HG03039 (cell line): ENCODE data around the gene HSPBAP1.
A peak's percentile ranks its signal among the peaks of the same experiment; 100 is the strongest.
"Not testable (repeated sequence)": the region's sequence is repeated elsewhere in the genome, so short reads cannot be mapped to it uniquely, and the experiment has no call there.

Experiments used
- ATAC-seq: cut with Tn5 transposase; IDR thresholded peaks from one replicate; pipeline ENCODE4 v1.9.1; 2021; ENCODE audit warnings: mild to moderate bottlenecking, moderate library complexity; ENCODE audit not compliant: unreplicated experiment

The HSPBAP1 gene

DNA sequence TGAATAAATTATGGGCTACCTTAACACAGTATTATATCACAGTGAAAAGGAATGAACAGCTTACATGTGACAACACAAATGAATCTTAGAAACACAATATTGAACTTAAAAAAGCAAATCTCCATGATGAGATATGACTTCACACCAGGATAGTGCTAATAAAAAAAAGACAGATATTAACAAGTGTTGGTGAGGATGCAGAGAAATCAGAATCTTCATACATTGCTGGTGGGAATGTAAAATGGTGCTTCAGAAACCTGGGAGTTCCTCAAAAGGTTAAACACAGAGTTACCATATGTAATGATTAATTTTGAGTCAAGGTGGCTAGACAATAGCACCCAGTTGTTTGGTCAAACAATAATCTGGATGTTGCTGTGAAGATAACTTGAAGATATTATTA is 51.4 kb downstream of the HSPBAP1 start:
- no peak for ATAC-seq

DNA sequence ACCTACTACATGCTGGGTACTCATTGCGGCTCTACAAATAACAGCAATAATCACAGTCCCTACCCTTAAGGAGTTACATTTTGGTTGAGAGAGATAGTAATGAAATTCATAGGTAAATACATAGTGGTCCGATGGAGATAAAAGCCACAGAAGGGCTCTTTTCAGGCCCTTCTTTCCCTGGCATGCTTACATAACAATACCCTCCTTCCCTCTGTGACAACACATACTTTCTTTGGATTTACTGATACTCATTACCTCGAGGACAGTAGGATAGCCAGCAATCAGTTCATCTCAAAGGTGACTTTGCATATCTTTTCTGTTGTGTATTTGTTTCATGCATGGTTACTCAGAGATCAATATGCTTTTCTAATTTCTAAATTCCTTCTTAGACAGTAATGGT is 54.5 kb downstream of the HSPBAP1 start:
- ATAC-seq = no peak

DNA sequence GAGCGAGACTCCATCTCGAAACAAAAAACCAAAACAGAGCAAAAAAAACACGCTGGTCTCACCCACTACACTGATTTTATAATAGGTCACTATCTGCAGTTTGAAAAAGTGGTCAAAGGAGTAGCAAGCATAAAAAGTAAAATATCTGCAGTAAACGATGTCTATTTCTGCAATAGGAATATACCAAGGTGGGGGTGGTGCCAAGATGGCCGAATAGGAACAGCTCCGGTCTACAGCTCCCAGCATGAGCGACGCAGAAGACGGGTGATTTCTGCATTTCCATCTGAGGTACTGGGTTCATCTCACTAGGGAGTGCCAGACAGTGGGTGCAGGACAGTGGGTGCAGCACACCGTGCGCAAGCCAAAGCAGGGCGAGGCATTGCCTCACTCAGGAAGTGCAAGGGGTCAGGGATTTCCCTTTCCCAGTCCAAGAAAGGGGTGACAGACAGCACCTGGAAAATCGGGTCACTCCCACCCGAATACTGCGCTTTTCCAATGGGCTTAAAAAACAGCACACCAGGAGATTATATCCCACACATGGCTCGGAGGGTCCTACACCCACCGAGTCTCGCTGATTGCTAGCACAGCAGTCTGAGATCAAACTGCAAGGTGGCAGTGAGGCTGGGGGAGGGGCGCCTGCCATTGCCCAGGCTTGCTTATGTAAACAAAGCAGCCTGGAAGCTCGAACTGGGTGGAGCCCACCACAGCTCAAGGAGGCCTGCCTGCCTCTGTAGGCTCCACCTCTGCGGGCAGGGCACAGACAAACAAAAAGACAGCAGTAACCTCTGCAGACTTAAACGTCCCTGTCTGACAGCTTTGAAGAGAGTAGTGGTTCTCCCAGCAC is 60.7 kb downstream of the HSPBAP1 start:
- not testable (repeated sequence) for ATAC-seq

DNA sequence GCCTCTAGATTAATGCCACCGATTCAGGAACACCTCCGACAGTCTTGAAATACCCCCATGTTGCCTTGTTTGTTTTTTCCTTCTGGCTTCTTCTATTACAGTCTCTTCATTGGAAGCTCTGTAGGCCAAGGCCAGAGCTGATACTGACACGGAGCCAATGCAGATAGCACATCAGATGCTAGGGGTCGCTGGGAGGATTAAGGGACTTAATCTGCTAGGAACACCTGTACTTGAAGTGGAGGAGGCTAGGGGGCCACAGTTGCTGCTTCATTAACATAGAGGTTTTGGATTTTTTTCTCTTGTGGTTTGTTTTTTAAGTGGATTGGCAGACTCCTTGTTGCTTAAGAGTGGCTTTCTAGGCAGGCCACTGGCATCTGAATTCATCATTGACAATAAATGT is 63.4 kb downstream of the HSPBAP1 start:
- no peak for ATAC-seq

DNA sequence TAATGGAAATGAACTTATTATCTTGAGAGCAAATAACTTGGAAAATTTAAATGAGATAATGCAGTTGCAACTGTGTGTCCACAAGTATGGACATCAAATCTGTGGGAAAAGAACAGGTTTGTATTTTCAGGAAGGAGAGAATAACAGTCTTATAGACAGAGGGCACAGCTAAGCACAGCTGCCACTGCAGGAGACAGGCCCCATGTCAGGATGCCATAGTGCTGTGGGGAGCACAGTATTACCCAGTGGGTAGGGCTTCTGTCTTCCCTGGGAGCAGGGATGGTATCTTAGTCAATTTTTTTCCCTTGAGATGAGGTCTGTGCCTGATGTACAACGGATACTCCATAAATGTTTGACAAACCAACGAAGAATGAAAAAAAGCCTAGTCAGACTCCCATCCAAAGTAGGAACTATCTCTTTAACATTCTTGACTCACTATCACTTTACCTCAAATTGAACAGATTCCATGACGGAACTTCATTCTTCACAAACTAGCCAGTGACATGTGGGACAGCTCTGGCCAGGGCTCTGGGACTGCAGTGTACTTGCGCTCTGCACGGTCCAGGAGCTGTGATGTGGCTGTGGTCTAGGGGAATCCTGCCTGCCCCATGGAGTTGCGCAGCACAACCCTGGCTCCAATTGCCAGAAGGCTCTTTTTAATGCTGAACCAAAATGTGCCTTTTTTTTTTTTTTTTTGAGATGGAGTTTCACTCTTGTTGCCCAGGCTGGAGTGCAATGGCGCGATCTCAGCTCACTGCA is 64.7 kb downstream of the HSPBAP1 start:
- no peak for ATAC-seq

DNA sequence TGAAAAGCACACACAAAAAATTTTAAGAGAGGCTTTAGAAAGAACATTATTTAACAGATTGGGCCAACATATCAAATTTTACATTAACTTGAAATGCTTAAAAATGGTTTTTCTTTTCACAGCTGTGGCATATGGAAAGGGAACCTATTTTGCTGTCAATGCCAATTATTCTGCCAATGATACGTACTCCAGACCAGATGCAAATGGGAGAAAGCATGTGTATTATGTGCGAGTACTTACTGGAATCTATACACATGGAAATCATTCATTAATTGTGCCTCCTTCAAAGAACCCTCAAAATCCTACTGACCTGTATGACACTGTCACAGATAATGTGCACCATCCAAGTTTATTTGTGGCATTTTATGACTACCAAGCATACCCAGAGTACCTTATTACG is 65.4 kb downstream of the HSPBAP1 start:
- no peak for ATAC-seq

DNA sequence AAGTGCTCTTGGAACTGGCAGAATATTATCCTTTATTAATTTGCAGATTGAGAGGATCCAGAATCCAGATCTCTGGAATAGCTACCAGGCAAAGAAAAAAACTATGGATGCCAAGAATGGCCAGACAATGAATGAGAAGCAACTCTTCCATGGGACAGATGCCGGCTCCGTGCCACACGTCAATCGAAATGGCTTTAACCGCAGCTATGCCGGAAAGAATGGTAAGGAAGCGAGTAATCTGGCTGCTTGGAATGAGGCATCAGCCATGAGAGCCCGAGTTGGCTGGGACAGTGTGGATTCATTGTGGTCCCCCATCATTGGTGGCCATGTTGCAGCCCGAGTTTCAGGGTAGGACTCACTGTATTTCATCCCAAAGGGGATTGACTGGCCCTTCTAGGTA is 65.9 kb downstream of the HSPBAP1 start:
- ATAC-seq = no peak

DNA sequence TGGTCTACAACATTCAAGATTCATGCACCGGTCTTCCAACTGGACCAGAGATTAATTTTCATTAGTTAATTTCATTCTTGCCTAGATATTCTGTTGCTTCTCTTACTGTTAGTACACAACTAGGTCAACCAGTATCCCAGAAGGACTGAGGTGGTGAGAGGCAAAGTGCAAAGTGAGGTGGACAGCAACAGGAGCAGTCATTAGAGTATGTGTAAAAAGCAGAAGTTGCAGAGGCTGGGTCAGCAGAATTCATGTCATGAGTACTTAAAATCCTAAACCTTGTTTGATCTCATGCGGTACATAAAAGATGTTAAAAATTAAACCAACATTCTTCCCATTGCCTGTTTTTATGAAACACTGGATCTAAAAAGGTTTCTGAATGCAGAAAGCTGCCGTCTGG is 66.3 kb downstream of the HSPBAP1 start:
- no peak for ATAC-seq

DNA sequence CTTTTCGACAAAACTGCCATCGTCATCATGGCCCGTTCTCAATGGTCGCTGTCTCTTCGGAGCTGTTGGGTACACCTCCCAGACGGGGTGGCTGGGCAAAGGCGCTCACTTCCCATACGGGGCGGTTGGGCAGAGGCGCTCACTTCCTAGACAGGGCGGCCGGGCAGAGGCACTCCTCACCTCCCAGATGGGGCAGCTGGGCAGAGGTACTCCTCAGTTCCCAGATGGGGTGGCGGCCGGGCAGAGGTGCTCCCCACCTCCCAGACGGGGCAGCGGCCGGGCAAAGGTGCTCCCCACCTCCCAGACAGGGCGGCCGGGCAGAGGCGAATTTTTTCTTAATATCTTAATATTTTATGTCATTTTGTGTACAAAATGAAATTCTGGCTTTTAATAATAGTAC is 68.5 kb downstream of the HSPBAP1 start:
- no peak for ATAC-seq

DNA sequence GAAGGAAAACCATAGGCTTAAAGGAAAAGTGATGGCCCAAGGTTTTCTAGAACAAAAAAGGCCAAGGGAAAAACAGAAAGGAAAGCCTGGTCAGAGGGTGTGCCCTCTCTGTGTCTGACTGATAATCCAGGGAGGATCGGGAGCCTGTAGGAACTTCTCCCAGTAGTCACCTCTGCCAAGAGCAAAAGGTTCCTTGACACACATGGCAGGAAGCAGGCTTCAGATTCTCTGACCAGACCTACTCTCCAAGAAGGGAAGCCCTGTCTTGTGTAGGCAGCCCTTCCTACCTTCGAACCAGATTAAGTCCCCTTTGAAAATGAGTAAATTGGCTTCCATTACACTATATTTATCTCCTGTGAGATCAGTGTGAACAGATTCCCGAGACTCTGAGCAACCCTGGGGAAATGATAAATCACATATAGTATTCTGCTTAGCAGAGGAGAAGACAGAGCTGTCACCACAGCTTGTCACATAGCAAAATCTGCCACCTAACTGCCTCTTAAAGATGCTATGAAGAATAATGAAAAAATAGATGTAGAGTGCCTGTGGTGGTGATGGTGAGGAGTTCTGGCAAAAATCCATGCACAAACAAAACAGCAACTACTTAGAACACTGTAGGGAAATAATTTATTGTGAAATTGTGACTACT is 74.2 kb downstream of the HSPBAP1 start:
- ATAC-seq = no peak

DNA sequence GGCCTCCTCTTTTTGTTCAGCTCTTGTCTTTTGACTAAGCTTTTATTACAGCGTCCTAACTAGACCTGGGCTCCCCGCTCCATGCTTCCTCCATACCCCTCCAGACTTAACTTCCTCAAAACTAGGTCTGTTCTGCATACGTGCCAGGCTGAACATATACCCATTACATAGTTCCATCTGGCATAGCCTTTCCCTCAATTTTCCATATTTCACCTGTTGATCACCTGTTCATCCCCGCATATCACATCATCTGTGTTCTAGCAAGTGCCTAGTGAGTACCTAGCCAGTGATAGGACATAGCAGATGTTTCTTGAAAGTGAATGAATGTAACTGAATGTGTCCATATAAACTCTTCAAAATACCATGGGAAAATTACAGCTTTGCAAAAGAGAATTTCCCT is 77.0 kb downstream of the HSPBAP1 start:
- no peak for ATAC-seq

DNA sequence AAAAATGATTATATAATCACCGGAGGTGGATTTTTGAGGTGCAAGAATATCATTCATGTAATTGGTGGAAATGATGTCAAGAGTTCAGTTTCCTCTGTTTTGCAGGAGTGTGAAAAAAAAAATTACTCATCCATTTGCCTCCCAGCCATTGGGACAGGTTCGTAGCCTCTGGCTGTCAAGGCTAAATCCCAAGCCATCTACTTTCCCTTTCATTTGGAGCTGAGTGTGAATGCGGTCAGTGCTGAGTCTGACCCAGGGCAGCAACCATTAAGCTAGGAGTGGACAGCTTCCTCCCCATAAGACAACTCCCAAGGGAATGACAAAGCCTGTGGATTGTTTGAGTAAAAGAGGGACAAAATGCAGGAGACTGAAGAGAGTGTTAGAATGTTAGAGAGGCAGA is 79.4 kb downstream of the HSPBAP1 start:
- no peak for ATAC-seq

DNA sequence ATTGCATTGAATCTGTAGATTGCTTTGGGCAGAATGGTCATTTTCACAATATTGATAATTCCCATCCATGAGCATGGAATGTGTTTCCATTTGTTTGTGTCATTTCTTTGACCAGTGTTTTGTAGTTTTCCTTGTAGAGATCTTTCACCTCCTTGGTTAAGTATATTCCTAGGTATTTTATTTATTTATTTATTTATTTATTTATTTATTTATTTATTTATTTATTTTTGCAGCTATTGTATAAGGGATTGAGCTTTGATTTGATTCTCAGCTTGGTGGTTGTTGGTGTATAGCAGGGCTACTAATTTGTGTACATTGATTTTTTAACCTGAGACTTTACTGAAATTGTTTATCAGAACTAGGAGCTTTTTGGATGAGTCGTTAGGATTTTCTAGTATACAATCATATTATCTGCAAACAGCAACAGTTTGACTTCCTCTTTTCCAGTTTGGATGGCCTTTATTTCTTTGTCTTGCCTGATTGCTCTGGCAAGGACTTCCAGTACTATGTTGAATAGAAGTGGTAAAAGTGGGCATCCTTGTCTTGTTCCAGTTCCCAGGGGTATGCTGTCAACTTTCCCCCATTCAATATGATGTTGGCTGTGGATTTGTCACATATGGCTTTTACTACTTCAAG is 82.9 kb downstream of the HSPBAP1 start:
- ATAC-seq = not testable (repeated sequence)

DNA sequence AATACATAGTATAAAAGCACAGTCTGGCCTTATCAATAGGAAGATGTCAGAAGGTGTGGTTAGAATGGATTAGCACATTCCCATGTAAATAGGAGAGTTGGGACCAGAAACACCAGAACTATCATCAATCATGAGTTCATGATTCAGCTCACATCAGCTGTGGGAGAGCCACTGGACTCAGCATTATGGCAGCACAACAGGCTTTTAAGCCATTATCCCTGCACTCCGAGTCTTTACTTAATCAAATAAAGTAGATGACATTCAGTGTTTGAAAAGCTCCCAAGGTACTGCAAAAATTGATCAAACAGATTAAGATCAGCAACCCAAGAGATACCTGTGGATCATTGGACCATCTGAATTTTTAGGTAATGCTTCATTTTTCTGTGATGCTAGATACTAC is 88.3 kb downstream of the HSPBAP1 start:
- ATAC-seq = no peak

DNA sequence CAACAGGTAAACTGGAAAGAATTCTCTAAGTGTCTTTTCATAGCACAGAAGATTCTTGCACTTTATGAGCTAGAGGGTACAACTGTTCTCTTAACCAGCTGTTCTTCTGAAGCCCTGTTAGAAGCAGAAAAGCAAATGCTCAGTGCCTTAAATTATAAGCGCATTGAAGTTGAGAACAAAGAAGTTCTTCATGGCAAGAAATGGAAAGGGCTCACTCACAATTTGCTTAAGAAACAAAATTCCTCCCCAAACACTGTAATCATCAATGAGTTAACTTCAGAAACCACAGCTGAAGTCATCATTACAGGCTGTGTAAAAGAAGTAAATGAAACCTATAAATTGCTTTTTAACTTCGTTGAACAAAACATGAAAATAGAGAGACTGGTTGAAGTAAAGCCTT is 93.4 kb downstream of the HSPBAP1 start:
- no peak for ATAC-seq

DNA sequence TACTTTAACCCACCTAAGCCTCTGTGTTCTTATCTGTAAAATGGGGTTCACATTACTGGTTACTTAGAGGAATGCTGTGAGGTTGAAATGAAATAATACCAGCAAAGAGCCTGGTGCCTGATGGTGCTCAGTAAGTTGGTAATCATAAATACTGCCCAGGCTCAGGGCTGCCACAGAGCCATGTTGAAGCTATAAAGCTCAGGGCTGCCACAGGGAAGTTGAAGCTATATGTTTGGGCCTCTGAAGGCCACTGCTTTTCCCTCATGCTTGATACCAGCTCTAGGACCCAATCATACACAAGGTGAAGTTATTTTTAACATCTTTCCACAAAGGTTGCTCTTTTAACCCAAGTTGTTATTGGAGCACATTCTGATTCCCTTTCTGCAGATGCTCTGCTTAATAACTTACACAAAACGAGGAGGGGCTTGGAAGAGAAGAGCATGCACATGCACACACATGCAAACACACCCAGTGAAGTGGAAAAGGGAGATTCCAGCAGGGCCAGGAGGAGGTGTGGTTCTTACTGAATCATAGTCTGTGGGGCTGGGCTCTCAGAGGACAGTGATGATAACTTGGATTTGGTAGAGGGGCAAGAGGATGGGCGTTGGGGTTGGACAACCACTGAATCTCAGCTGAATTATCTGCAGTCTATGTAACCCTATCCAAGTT is 95.5 kb downstream of the HSPBAP1 start:
- peak; percentile 79 for ATAC-seq

DNA sequence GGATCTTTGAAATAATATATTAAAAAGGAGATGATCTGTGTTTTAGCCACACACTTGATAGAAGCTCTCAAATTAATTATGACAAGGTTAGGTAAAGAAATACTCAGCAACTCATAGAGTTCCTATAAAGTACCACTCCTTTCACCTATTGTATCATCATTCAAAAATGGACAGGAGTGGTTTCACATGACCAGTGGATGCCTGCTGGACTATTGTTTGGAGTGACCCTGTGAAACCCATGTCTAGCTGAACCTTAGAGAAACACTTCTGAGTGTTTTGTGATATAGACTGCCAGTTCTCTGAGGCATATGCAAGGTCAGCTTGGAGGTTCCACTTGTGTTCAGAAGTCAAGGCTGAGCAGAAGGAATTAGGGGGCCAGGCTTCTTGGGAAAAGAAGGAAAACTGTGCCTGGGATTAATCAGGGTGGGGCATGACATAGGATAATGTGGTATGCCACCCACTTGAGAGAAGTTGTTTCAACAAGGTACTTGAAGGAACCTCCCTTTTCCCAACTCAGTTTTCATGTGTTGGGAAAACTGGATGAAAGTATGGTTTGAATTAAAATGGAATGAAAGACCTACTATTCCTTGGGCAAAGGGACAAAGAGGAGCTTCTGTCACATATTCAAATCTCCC is 97.6 kb downstream of the HSPBAP1 start:
- no peak for ATAC-seq

DNA sequence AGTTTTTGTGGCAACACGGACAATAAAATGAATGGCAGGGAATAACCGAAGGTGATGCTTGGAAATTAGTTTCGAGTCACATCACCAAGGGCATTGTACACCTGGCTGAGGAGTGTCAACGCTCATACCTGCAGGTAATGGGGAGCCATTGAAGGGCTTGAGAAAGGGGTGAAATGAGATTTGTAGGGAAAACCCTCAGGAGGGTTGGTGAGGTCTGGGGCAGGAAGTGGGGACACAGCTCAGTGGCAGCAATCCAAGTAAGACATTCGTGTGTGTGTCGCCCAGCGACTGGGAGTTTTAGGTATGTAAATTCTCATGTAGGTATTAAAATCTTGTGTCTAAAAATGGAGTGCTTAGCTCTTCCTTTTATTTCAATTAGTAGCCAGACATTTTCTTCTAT is 98.7 kb downstream of the HSPBAP1 start:
- no peak for ATAC-seq

DNA sequence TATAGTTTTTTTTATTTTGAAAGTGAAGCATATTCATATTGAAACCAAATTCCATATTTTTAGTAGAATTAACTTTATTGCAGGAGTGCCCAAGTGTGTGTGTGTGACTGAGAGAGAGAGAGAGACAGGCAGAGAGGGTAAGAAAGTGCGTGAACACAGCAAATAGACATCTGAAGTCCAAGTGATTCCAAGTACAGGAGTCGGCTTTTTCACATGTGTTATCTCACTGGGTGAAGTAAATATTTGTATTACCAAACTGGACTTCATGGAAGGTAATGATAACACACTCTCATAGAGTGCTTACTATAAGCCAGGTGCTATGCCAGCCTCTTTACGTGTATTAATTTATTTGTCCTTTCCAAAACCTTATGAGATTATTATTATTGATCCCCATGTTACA is 101.0 kb downstream of the HSPBAP1 start:
- no peak for ATAC-seq

DNA sequence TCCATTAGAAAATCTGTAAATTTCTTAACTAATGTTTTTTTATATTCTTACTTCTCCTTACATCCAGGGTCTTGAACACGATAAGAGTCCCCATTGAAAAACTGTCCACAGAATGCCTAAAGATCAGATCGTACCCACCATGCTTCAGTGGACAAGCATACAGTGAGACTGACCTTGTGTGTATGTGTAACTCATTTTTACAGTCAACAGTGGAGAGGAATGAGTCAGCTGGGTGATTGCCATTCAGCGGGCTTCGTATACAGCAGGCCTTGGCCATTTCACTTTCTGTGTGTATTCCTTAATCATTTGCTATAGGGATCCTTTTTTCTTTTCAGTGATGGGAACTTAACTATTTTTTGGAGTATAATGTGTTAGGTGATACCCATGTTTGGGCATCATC is 102.4 kb downstream of the HSPBAP1 start:
- peak; percentile 70 for ATAC-seq
